ENCODE measurements around the gene PIK3CB. TPM values are rescaled to one million over a fixed set of nuclear protein-coding genes. Genes with fewer than 3 reads are reported as not detected.

Gene PIK3CB
- total RNA-seq, 2 donors from 2014 or later: 51.4 to 53.0 TPM

GRCh38 chr3:138761002-138761401 lies 73.7 kb downstream of the PIK3CB start:
- H3K4me3 Mint-ChIP-seq: no peak overlapping the region
- no peaks in the 10 kb centered on the region for H3K9me3 Mint-ChIP-seq
- no peak overlapping the region for H3K27ac Mint-ChIP-seq
- no peak overlapping the region for H3K4me3 ChIP-seq (ENCODE audit: low read length)
- H3K4me1 ChIP-seq (ENCODE audit: control insufficient read depth, insufficient read depth, low read length): no peaks in the 10 kb centered on the region
- no peaks in the 10 kb centered on the region for H3K9me3 ChIP-seq (ENCODE audit: control insufficient read depth, low read length)
- H3K9ac ChIP-seq (ENCODE audit: extremely low read depth, low read length, poor library complexity, severe bottlenecking): no peak overlapping the region
- TF ChIP-seq CTCF (conservative IDR thresholded peaks at IDR 0.05): no peak
- H3K36me3 ChIP-seq (ENCODE audit: control insufficient read depth, insufficient read depth, low read length): peaks cover 54% of the 10 kb centered on the region
- no peak overlapping the region for H3K27ac ChIP-seq (ENCODE audit: low read depth, low read length)
- no peak for DNase-seq
- no peaks in the 10 kb centered on the region for H3K4me1 Mint-ChIP-seq
- WGBS, 2 experiments (ENCODE audit: insufficient coverage in 1 of 2, insufficient read length in 1 of 2): 100% methylated on average over 2 of the region's 2 CpGs; no CpG with 5 or more reads in 1 of the 2 experiments
- H3K27me3 ChIP-seq (ENCODE audit: control insufficient read depth, insufficient read depth, low read length, poor library complexity, severe bottlenecking): no peaks in the 10 kb centered on the region
- H3K36me3 Mint-ChIP-seq (ENCODE audit: low read depth): peaks cover 24% of the 10 kb centered on the region
- no peaks in the 10 kb centered on the region for H3K27me3 Mint-ChIP-seq (ENCODE audit: insufficient read depth)

- H3K27ac ChIP-seq (ENCODE audit: low read depth, low read length): no peak overlapping the region
- H3K27me3 ChIP-seq (ENCODE audit: control insufficient read depth, insufficient read depth, low read length, poor library complexity, severe bottlenecking): no peaks in the 10 kb centered on the region
- Mint-ChIP-seq H3K27me3 (ENCODE audit: insufficient read depth) (no peaks in the 10 kb centered on the region), H3K4me1 (no peaks in the 10 kb centered on the region), H3K27ac (no peak overlapping the region), H3K4me3 (no peak overlapping the region), H3K9me3 (peaks cover 25% of the 10 kb centered on the region), H3K36me3 (ENCODE audit: low read depth) (peaks cover 71% of the 10 kb centered on the region)
- peaks cover 38% of the 10 kb centered on the region for H3K9me3 ChIP-seq (ENCODE audit: control insufficient read depth, low read length)
- no peak overlapping the region for H3K9ac ChIP-seq (ENCODE audit: extremely low read depth, low read length, poor library complexity, severe bottlenecking)
- no peak for DNase-seq
- no peak for TF ChIP-seq CTCF (conservative IDR thresholded peaks at IDR 0.05)
- 91 to 100% methylated on average over 1 to 2 of the region's 2 CpGs for WGBS, 2 experiments (ENCODE audit: insufficient coverage in 1 of 2, insufficient read length in 1 of 2)
- H3K36me3 ChIP-seq (ENCODE audit: control insufficient read depth, insufficient read depth, low read length): peaks cover 80% of the 10 kb centered on the region
- H3K4me1 ChIP-seq (ENCODE audit: control insufficient read depth, insufficient read depth, low read length): no peaks in the 10 kb centered on the region
- H3K4me3 ChIP-seq (ENCODE audit: low read length): no peak overlapping the region
These were observed 86.5 kb downstream of the PIK3CB start for GRCh38 chr3:138748190-138748589.

- peaks cover 67% of the 10 kb centered on the region for H3K36me3 Mint-ChIP-seq (ENCODE audit: low read depth)
- no peaks in the 10 kb centered on the region for H3K27me3 Mint-ChIP-seq (ENCODE audit: insufficient read depth)
- Histone ChIP-seq H3K4me1 (ENCODE audit: control insufficient read depth, insufficient read depth, low read length) (no peaks in the 10 kb centered on the region), H3K9ac (ENCODE audit: extremely low read depth, low read length, poor library complexity, severe bottlenecking) (no peak overlapping the region), H3K4me3 (ENCODE audit: low read length) (no peak overlapping the region), H3K36me3 (ENCODE audit: control insufficient read depth, insufficient read depth, low read length) (peaks cover 81% of the 10 kb centered on the region), H3K9me3 (ENCODE audit: control insufficient read depth, low read length) (peaks cover 30% of the 10 kb centered on the region), H3K27ac (ENCODE audit: low read depth, low read length) (no peak overlapping the region), H3K27me3 (ENCODE audit: control insufficient read depth, insufficient read depth, low read length, poor library complexity, severe bottlenecking) (no peaks in the 10 kb centered on the region)
- 80 to 100% methylated on average over 1 of the region's 1 CpG for WGBS, 2 experiments (ENCODE audit: insufficient coverage in 1 of 2, insufficient read length in 1 of 2)
- no peak overlapping the region for H3K4me3 Mint-ChIP-seq
- no peaks in the 10 kb centered on the region for H3K4me1 Mint-ChIP-seq
- TF ChIP-seq CTCF (conservative IDR thresholded peaks at IDR 0.05): no peak
- peaks cover 25% of the 10 kb centered on the region for H3K9me3 Mint-ChIP-seq
- H3K27ac Mint-ChIP-seq: no peak overlapping the region
- DNase-seq: no peak
These were observed 87.5 kb downstream of the PIK3CB start for GRCh38 chr3:138747225-138747624.

Measured in endodermal cell (in vitro differentiated cells).